Dedifferentiated amniotic fluid mesenchymal stem cell (primary cell): ENCODE measurements around the gene STAP1.
"Not testable (repeated sequence)": the region's sequence is repeated elsewhere in the genome, so short reads cannot be mapped to it uniquely, and the experiment has no call there.

Experiments used
- DNase-seq: peaks from one replicate; pipeline ENCODE4 v3.0.0-alpha.2; 2016; ENCODE audit errors: extremely low spot score

STAP1 gene

GRCh38 chr4:67616478-67616877 is 58.0 kb downstream of the STAP1 start:
- DNase-seq, result no peak

- DNase-seq, result no peak
These were observed 66.4 kb downstream of the STAP1 start for GRCh38 chr4:67624939-67625338.

GRCh38 chr4:67632492-67632891 is 74.0 kb downstream of the STAP1 start:
- no peak for DNase-seq

GRCh38 chr4:67634741-67635140 is 76.2 kb downstream of the STAP1 start:
- no peak for DNase-seq

GRCh38 chr4:67635331-67635730 is 76.8 kb downstream of the STAP1 start:
- DNase-seq, result no peak

GRCh38 chr4:67636978-67637377 is 78.5 kb downstream of the STAP1 start:
- not testable (repeated sequence) for DNase-seq

GRCh38 chr4:67638136-67638535 is 79.6 kb downstream of the STAP1 start:
- no peak for DNase-seq

- DNase-seq, result no peak
These were observed 93.0 kb downstream of the STAP1 start for GRCh38 chr4:67651536-67651935.
